Choroid plexus epithelial cell (primary cell): ENCODE results near the gene PRKN.

Experiments used
- DNase-seq: peaks from one replicate; pipeline ENCODE4 v3.0.0-alpha.2; 2010; ENCODE audit warnings: low read depth
- H3K4me3 ChIP-seq: 2 replicates; pipeline ENCODE4 v1.5.1; 2011; ENCODE audit warnings: low read depth, mild to moderate bottlenecking, control low read depth, low read length, moderate library complexity
- TF ChIP-seq, protein P1 (sequence below): conservative IDR thresholded peaks from 2 replicates; pipeline ENCODE4 v1.5.1; 2011; ENCODE audit warnings: low read depth, mild to moderate bottlenecking, control low read depth, inconsistent platforms, low read length, moderate library complexity

PRKN gene

DNA sequence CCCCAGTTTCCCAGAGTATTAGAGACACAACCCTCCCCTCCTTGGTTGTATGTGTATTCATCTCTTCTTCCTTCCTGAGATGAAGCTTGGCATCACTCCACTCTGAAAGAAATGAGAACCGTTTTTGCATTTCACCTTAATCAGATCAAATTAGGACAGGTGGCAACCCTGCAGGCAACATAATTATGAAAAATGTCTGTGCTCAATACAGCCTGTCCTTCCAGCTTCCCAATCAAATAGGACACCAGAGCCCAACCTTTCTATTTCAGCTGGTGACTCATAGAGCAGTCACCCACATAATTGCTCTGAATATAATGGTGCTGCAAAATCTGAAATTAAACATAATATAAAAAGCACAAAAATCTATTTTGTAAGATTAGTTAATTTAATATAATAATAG lies 1143.5 kb downstream of the PRKN start:
- DNase-seq, result no peak
- TF ChIP-seq, protein P1, sequence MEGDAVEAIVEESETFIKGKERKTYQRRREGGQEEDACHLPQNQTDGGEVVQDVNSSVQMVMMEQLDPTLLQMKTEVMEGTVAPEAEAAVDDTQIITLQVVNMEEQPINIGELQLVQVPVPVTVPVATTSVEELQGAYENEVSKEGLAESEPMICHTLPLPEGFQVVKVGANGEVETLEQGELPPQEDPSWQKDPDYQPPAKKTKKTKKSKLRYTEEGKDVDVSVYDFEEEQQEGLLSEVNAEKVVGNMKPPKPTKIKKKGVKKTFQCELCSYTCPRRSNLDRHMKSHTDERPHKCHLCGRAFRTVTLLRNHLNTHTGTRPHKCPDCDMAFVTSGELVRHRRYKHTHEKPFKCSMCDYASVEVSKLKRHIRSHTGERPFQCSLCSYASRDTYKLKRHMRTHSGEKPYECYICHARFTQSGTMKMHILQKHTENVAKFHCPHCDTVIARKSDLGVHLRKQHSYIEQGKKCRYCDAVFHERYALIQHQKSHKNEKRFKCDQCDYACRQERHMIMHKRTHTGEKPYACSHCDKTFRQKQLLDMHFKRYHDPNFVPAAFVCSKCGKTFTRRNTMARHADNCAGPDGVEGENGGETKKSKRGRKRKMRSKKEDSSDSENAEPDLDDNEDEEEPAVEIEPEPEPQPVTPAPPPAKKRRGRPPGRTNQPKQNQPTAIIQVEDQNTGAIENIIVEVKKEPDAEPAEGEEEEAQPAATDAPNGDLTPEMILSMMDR, result no peak
- no peak overlapping the region for H3K4me3 ChIP-seq

- TF ChIP-seq, protein P1, result no peak
- no peak overlapping the region for H3K4me3 ChIP-seq
- DNase-seq, result no peak
These were observed 1144.0 kb downstream of the PRKN start for GRCh38 chr6:161583584-161583983.

- H3K4me3 ChIP-seq, result no peak overlapping the region
- TF ChIP-seq, protein P1, result no peak
- no peak for DNase-seq
These were observed 1149.1 kb downstream of the PRKN start for GRCh38 chr6:161578478-161578877.

- no peak for DNase-seq
- TF ChIP-seq, protein P1, result no peak
- H3K4me3 ChIP-seq, result no peak overlapping the region
These were observed 1151.9 kb downstream of the PRKN start for GRCh38 chr6:161575523-161576254.

- TF ChIP-seq, protein P1, result no peak
- no peak for DNase-seq
These were observed 1158.6 kb downstream of the PRKN start for GRCh38 chr6:161568885-161569456.

GRCh38 chr6:161564952-161565351 lies 1162.6 kb downstream of the PRKN start:
- DNase-seq, result no peak

More at GRCh38 chr6:161568885-161569456, 1158.6 kb downstream of the PRKN start:
- H3K4me3 ChIP-seq, result no peak overlapping the region

More at GRCh38 chr6:161564952-161565351, 1162.6 kb downstream of the PRKN start:
- TF ChIP-seq, protein P1, result no peak
- no peak overlapping the region for H3K4me3 ChIP-seq
